OCI-M2 (cell line): ENCODE data around the gene SLCO2A1.

ENCODE experiments used
- DNase-seq: peaks from one replicate; lab custom pipeline; 2025; ENCODE audit not compliant: unreplicated experiment; lab: John Stamatoyannopoulos, UW

The SLCO2A1 gene

GRCh38 chr3:133935843-133936769 is 93.6 kb downstream of the SLCO2A1 start:
- no peak for DNase-seq

- DNase-seq = no peak
Measured at GRCh38 chr3:133934996-133935842, 94.5 kb downstream of the SLCO2A1 start.

GRCh38 chr3:133934073-133934970 is 95.4 kb downstream of the SLCO2A1 start:
- DNase-seq = no peak

GRCh38 chr3:133933097-133934024 is 96.4 kb downstream of the SLCO2A1 start:
- DNase-seq = no peak

GRCh38 chr3:133932009-133932408 is 97.7 kb downstream of the SLCO2A1 start:
- no peak for DNase-seq

GRCh38 chr3:133931084-133931483 is 98.6 kb downstream of the SLCO2A1 start:
- DNase-seq = no peak

GRCh38 chr3:133930341-133930933 is 99.3 kb downstream of the SLCO2A1 start:
- DNase-seq = no peak

GRCh38 chr3:133928903-133929607 is 100.7 kb downstream of the SLCO2A1 start:
- DNase-seq = no peak

- no peak for DNase-seq
Measured at GRCh38 chr3:133928136-133928893, 101.4 kb downstream of the SLCO2A1 start.

GRCh38 chr3:133927540-133928066 is 102.1 kb downstream of the SLCO2A1 start:
- DNase-seq = no peak

- DNase-seq = no peak
Measured at GRCh38 chr3:133926736-133927539, 102.8 kb downstream of the SLCO2A1 start.

GRCh38 chr3:133925960-133926735 is 103.6 kb downstream of the SLCO2A1 start:
- no peak for DNase-seq

GRCh38 chr3:133924041-133924440 is 105.7 kb downstream of the SLCO2A1 start:
- no peak for DNase-seq

- no peak for DNase-seq
Measured at GRCh38 chr3:133921592-133921991, 108.1 kb downstream of the SLCO2A1 start.

GRCh38 chr3:133917144-133917543 is 112.6 kb downstream of the SLCO2A1 start:
- DNase-seq = no peak
